ENCODE data around the gene TAB2. TPM values are rescaled to one million over a fixed set of nuclear protein-coding genes. Genes with fewer than 3 reads are reported as not detected.

The TAB2 gene
- total RNA-seq, 1 experiment from 2014 or later, result 56.2 TPM

DNA sequence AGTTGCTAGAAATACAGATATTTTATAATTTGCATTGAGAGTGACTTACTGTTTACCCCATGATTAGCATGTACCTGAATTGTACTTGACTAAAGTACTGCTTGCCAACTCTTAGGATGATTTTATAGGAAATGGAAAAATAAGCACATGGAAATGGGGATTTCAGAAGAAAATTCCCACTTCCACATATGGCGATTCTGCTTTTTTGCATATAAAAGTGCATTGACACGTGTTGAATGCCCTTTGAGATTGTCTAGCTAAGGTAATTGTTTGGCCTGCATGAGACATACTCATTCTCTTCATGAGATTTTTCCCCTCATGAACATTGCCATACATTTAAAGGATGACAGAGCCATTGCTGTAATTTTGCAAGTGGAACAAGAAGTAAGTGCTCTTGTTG is 10.1 kb downstream of the TAB2 start:
- H3K27ac Mint-ChIP-seq, result no peak overlapping the region
- Histone ChIP-seq H4K20me1 (ENCODE audit: control insufficient read depth, insufficient read depth, insufficient read length) (no peaks in the 10 kb centered on the region), H3K79me2 (ENCODE audit: insufficient read depth, low read length) (peaks cover 31% of the 10 kb centered on the region), H3T11ph (ENCODE audit: low read length) (no peak overlapping the region), H4K5ac (ENCODE audit: insufficient read length, low read depth, low read length) (no peak overlapping the region), H3K79me1 (ENCODE audit: insufficient read depth, low read depth, low read length, poor library complexity, severe bottlenecking) (peaks cover 12% of the 10 kb centered on the region), H3K4me1 (ENCODE audit: insufficient read depth, low read length) (peaks cover 4% of the 10 kb centered on the region; the same call in 1 of the 2 replicates), H2AK5ac (ENCODE audit: insufficient read length, low read length) (no peak overlapping the region), H3K27me3 (ENCODE audit: insufficient read depth, low read length) (no peaks in the 10 kb centered on the region), H3K4me2 (ENCODE audit: insufficient read depth, insufficient read length, low read length) (no peak overlapping the region), H3K18ac (ENCODE audit: insufficient read length, low read depth, low read length) (no peak overlapping the region), H3K23ac (ENCODE audit: insufficient read length, low read depth, low read length) (no peak overlapping the region), H3K9me3 (ENCODE audit: control insufficient read depth, low read depth, low read length) (no peaks in the 10 kb centered on the region), H2BK5ac (ENCODE audit: insufficient read length, low read length) (no peak overlapping the region), H2BK12ac (ENCODE audit: insufficient read length, low read depth, low read length) (no peak overlapping the region), H3K56ac (ENCODE audit: insufficient read length, low read depth, low read length) (no peak overlapping the region), H3K14ac (ENCODE audit: insufficient read depth, low read length) (no peak overlapping the region), H4K91ac (ENCODE audit: insufficient read length, low read depth, low read length) (no peak overlapping the region), H3K27ac (ENCODE audit: insufficient read length, low read depth, low read length) (no peak overlapping the region), H2BK120ac (ENCODE audit: low read depth, low read length, poor library complexity, severe bottlenecking) (no peak overlapping the region), H2AFZ (ENCODE audit: low read length) (no peak overlapping the region), H2BK20ac (ENCODE audit: low read depth, low read length, poor library complexity, severe bottlenecking) (no peak overlapping the region), H3K9ac (ENCODE audit: extremely low read depth, insufficient read length, low read length) (no peak overlapping the region), H2BK15ac (ENCODE audit: low read depth, low read length) (no peak overlapping the region), H4K8ac (replicated peaks; ENCODE audit: insufficient read length, low read depth, low read length) (no peak overlapping the region), H3K4ac (ENCODE audit: low read depth, low read length) (no peak overlapping the region), H3K23me2 (ENCODE audit: insufficient read length, low read depth, low read length, poor library complexity, severe bottlenecking) (no peaks in the 10 kb centered on the region)
- H3K9me3 Mint-ChIP-seq, result no peaks in the 10 kb centered on the region
- DNase-seq, result no peak
- WGBS (ENCODE audit: extremely low coverage, insufficient read length, low lambda C conversion rate), result no CpG with 5 or more reads among the region's 2 CpGs
- H3K27me3 Mint-ChIP-seq (ENCODE audit: low read depth), result no peaks in the 10 kb centered on the region
- H3K4me3 Mint-ChIP-seq, result no peak overlapping the region
- peaks cover 62 to 65% of the 10 kb centered on the region in 2 experiments for H3K4me1 Mint-ChIP-seq
- no peaks in the 10 kb centered on the region; a peak in 1 of 7 replicates for H3K36me3 Mint-ChIP-seq (ENCODE audit: insufficient read depth in 1 of 3, low read depth in 3 of 3)
- TF ChIP-seq, protein P1, sequence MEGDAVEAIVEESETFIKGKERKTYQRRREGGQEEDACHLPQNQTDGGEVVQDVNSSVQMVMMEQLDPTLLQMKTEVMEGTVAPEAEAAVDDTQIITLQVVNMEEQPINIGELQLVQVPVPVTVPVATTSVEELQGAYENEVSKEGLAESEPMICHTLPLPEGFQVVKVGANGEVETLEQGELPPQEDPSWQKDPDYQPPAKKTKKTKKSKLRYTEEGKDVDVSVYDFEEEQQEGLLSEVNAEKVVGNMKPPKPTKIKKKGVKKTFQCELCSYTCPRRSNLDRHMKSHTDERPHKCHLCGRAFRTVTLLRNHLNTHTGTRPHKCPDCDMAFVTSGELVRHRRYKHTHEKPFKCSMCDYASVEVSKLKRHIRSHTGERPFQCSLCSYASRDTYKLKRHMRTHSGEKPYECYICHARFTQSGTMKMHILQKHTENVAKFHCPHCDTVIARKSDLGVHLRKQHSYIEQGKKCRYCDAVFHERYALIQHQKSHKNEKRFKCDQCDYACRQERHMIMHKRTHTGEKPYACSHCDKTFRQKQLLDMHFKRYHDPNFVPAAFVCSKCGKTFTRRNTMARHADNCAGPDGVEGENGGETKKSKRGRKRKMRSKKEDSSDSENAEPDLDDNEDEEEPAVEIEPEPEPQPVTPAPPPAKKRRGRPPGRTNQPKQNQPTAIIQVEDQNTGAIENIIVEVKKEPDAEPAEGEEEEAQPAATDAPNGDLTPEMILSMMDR (conservative IDR thresholded peaks at IDR 0.05), result no peak
